HTR-8/SVneo (cell line): ENCODE data around the gene NFYC.
"Not testable (repeated sequence)": the region's sequence is repeated elsewhere in the genome, so short reads cannot be mapped to it uniquely, and the experiment has no call there.

Experiments used
- DNase-seq: peaks from one replicate; pipeline ENCODE4 v3.0.0; 2011; ENCODE audit warnings: low spot score, mixed read lengths; ENCODE audit not compliant: insufficient read length
- FAIRE-seq: peaks from 2 replicates; lab custom pipeline; 2011; peaks lifted over from hg19 to GRCh38; lab: Jason Lieb, UNC

The NFYC gene

DNA sequence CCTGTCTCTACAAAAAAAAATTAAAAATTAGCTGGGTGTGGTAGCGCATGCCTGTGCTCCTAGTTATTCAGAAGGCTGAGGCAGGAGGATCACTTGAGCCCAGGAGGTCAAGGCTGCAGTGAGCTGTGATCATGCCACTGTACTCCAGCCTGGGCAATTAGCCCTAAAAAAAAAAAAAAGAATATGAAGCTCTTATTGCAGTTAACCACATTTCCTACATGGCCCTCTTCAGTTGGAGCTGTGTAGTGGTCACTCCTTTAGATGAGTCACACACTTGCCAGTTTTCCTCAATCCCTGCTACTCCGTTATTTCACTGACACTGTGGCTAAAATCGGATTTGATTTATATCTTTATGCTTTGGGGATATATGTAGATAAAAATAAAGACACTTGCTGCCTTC is 11.8 kb downstream of the NFYC start:
- FAIRE-seq, result no peak
- DNase-seq, result peak; percentile 72

DNA sequence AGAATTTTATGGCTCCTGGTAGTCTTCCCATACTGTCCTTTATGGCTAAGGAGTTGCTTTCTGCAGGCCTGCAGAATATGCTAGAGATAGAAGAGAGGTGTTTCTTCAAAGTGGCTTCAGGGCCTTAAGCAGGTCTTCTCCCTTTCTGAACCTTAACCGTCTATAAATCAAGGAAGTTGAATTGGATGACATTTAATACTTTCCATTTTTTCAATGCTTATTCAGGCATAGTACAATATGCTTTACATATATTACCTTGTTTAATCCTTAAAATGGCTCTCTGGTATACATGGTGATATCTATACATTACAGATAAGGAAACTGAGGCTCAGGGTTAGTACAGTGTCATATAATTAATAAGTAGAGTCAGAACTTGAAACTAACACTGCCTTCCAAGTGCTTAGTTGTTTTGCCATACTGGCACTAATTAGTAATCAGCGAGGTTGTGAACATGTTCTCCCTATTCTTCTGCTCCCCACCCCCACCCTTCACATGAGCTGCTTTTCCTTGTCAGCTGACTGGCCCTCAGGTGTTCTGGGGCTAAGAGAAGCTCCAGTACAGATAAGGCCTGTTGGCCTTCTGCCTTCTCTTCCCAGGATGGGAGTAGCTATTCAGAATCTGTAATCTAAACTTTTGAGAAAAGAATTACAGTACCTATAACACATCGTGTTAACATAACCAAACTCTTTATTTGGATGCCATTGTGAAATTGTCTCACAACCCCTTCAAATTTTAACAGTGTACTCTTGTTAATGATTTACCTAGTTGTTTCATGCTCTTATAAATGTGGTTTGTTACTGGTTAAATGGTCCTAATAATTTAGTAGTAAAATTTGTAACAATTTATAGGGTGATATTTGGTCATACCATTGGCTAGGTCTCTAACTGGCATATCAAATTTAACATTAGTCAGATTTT is 13.6 kb downstream of the NFYC start:
- FAIRE-seq, result no peak
- DNase-seq, result no peak

DNA sequence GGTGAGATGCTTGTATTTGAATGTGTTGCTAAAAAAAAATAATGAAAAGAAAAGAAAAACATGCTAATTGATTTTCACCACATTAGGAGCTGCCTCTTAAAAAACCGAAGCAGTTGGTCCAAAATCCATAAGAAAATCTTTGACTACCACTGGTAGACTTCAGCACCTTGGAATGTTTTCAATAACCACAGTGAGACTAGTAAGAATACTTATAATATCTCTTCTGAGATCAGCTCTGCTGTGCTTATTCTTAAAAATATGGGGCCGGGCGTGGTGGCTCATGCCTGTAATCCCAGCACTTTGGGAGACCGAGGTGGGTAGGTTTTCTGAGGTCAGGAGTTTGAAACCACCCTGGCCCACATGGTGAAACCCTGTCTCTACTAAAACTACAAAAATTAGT is 15.1 kb downstream of the NFYC start:
- DNase-seq (no peak), FAIRE-seq (no peak)

DNA sequence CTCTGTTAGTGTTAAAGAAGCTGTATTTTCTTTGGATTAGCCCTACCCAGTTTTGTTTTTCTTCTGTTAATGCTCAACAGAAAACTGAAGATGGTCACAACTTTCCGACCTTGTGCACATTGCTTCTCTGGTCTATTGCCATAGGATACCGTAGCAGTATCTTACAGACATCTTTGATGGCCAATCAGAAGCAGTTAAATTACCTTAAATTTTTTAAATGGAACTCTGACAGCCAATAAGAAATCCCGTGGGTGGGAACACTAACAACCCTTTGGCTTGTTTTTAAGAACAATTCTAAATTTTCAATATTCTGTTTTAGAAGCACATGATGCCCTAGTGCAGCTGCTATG is 17.2 kb downstream of the NFYC start:
- DNase-seq (peak; percentile 81), FAIRE-seq (no peak)

DNA sequence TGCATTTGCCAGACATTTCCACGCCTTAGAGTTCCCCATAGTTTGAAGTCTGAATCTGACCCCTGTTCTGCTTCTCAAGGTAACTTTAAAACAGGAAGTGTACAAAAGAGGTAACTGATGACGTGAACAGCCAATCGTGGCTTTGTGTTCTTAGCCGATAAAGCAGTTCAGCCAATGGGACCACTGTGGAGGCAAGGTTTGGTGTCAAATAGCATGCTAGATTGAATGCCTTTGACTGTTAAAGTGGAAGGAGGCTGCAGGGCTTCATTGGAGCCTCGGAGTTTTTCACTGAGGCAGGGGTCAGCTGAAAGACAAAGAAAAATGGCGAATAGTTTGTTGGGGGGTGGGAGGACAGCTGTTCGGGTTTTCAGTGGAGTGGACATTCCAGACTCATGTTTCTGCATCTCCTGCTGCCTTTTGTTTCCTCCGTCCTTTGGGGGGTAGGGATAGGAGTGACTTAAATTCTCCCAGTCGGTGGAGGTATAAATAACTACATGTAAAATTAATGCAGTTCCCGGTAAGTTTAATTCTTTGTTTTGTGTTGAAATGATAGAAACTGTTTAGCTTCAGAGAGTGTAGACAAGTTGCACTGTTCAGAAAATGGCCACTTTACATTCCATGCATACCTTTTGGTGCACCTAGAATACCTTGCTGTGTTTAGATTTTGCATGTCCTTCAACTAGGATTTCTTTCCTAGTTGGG is 17.7 kb downstream of the NFYC start:
- DNase-seq (peak; percentile 81), FAIRE-seq (no peak)

DNA sequence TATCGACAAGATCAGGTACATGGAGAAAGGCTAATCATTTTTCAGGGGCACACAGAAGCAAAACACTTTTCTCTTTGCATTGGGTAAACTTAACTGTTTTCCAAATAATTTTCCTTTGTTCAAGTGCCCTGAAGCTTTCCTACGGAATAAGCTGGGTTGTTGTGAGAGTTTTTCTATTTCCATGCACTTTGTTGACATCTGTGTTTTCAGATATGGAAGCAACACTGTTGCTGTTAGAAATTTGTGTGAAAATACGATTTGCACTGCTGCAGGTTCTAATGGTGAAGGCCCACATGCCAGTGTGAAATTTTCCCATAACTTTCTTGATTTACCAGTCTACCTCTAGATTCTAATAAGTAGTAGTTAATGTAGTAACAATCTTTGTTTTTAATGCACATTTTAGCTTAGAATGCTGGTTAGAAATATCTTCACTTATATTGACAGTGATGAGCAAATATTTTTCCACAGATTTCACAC is 18.3 kb downstream of the NFYC start:
- no peak for FAIRE-seq
- no peak for DNase-seq

DNA sequence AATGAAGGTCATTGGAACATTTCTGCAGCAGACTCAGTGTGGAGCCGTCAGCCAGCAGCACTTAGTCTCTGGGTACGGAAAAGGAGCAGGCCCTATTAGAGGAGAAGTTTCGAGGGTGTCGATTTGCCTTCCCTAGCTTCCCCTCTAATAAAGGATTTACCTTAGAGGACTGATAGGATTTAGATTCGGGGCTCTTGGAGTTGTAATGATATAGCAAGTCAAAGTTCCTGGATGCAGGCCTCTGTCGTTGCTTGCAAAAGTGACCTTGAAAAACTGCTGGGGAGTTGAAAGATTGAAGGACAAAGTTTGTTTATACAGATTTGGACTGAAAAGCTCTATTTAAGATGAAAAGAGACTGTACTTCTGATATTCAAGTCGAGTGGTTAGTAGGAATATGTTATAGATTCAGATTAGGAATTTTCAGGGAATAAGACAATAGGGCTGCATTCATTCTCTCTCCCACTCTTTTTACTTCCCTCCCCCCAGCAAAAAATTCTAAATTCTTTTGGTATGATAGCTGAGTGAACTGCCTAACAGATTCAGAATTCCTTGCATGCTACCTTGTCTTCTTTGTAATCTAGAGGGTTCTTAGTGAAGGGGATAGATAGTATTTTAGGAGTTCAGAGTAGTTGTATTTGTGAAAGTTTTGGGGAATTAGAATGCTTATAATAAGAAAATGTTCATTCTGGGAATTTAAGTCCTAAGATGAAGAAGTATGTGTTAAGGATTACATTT is 19.2 kb downstream of the NFYC start:
- FAIRE-seq (no peak), DNase-seq (no peak)

DNA sequence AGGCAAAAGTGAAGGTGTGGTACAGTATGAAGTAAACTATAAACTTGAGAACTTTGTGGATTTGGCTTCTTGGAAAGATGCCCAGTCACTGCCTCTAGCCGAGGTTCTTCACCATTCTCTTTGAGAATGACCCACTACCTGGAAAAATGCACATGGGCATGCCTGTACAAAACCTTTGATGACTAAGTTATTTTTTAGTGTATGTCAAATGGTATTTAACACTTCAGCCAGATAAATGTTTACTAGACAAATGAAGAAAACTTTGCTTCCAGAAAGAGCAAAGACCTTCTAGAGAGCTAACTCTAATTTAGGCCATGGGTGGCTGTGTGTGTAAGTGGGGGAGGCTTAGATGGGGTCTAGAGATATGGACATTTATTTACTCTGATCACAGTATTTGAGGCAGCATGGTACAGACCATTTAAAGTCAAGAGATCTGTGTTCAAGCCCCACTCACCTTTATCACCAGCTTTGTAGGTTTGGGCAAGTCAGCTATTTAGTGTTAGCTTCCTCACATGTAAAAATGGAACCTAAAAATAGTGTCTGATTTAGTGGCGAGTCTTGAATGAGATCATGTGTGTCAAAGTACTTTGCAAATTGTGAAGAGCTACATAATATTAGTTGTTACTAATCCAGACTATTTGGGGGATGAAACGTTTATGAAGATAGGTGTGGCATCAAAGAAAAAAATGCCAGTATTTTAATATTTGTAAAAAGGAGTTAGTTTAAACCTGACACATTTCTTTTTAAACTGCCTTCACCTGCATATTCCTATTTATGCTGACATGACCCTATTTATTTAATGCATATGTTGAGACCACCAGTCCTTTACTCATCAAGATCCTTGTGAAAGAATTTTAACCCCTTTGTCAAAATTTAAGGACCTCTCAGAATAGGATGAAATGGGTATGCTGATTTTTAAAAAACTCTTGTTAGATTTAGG is 20.2 kb downstream of the NFYC start:
- no peak for FAIRE-seq

DNA sequence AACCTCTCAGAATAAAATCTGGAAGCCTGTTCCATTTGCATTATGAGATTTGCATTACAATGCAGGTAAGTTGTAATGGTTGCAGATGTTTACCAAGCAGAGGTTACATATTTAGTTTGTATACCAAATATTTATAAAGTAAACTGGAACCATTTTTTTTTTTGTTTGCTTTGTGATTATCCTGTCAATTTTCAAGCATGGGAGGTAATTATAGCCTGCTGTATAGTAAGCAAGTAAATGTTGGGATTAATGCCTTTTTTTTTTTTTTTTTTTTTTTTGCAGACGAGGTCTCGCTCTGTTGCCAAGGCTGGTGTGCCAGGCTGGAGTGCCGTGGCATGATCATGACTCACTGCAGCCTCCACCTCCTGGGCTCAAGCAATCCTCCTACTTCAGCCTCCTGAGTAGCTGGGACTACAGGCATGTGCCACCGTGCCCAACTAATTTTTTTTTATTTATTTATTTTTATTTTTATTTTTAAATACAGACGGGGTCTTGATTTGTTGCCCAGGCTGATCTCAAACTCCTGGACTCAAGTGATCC is 21.0 kb downstream of the NFYC start:
- no peak for DNase-seq
- no peak for FAIRE-seq

More for the DNA sequence above, 20.2 kb downstream of the NFYC start:
- DNase-seq, result no peak

DNA sequence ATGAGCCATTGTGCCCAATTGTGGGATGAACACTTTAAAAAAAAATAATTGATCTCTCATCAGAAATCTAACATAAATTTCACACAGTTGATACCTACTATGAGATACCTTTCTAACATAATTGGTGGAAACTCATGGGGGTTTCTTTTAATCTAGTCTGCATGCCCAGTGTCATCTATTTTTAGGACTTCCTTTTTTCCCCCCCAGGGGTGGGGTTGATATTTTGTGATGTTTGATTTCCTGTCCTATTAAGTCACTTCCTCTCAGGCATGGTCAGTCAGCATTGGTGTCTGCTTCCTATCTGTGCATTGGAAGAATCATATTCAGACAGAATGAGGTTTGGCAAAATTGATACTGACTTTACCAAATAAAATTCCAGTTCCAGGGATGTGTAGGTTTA is 21.5 kb downstream of the NFYC start:
- FAIRE-seq (no peak), DNase-seq (no peak)

DNA sequence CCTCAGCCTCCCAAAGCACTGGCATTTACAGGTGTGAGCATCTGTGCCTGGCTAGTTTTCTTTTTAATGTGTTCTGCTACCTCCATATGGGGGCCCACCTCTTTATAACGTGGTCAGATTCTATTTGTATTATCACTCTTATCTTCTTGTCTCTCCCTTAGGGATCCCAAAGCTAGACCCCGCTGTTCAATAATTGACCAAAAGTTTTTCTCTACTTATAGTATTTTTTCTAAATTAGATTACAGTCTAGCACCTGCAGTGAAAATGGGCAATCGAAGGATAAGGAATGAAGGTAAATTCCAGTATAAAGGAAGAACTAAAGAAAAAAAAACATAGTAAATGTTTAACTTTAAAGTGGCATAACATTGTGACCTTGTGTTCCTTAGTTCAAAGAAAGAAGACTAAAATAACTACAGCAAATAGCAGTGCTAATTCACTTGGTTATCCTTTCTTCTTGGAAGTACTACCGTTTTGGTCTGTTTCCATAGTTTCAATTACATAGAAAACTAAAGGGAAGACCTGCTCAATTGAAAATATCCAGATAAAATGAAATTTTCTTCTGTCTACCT is 24.1 kb downstream of the NFYC start:
- DNase-seq, result no peak
- FAIRE-seq, result no peak

DNA sequence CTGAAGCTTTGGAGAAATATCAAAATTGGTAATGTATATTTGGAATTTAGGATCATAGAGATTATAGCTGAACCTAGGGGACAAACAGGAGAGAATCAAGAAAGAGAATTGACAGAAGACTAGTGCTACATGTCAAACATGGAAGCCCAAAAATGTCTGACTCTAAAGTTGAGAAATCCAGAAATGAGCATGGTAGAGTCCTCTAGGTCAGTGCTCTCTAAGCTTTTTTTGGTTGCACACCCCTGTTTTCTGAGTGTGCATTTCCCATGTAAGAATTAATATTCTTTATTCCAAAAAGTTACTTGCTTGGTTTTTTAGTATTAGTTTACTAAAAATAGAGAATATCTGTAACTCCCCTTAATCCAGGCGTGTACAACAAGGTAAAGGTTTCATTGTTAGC is 25.6 kb downstream of the NFYC start:
- DNase-seq (no peak), FAIRE-seq (no peak)

DNA sequence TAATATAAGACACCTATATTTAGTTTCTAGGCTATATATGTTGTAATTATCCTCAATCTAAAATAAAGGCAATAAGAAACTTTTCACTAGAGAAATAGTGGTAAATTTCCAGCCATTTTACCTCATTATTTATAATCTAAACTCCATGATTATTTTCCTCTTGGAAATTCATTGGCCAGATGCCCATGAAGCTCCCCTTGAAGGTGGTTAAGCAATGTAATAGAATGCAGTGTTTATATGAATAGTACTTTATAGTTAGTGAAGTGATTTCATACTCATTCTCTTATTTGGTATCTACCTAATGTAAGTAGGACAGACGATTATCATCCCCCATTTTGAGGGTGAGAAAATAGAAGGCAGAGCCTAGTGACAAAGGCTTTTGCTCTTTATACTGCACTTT is 26.5 kb downstream of the NFYC start:
- FAIRE-seq, result no peak
- no peak for DNase-seq

DNA sequence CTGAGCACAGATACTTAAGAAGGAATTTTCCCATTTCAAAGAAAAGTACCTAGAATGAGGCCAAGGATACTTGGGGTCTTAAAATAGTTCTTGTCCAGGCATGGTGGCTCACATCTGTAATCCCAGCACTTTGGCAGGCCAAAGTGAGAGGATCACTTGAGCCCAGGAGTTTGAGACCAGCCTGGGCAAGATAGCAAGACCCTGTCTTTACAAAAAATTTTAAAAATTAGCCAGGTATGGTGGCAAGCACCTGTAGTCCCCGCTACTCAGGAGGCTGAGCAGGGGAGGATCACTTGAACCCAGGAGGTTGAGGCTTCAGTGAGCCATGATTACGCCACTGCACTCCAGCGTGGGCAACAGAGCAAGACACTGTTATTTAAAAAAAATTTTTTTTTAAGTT is 29.0 kb downstream of the NFYC start:
- FAIRE-seq (no peak), DNase-seq (no peak)

DNA sequence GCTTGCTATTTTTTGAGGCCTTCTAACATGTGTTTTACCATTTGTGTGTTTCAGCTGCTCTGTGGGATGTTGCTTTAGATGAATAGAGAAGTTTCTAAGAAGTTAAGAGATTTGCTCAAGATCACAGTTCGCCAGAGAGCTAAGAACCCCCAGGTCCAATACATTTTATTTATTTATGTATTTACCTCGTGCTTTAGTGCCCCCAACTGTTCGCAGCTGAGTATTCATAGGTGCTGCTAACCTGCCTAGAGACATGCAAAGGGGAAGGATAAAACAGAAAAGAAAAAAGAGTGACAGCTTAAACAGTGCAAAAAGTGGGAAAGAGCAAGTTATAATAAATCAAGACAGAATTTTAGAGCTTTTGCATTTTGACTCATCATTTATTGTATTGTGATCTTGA is 31.1 kb downstream of the NFYC start:
- no peak for FAIRE-seq

DNA sequence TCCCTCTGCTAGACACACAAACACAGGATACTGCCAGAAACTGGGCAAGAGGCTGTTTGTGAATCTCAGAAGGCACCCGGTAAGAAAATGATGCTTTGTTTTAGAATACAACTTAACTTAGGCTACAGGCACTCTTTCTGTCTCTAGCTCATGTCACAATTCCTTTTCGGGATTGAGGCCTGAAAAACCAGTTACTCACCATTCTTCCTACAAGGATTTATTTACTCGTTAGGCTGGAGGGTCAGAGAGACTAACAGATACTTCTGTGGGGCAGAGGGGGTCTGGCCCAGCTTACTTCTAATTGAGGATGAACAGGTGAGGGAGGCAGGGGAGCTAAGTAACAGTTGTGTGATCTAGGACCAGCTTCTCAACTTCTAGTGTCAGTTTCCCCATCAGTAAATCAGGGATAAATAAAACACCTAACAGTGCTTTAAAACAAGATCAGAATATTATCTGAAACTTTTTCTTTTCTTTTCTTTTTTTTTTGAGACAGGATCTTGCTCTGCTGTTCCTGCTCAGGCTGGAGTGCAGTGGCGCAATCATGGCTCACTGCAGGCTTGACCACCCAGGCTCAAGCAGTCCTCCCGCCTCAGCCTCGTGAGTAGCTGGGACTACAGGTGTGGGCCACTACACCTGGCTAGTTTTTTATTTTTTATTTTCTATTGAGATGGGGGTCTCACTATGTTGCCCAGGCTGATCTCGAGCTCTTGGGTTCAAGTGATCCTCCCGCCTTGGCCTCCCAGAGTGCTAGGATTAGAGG is 31.9 kb downstream of the NFYC start:
- FAIRE-seq (no peak), DNase-seq (no peak)

More for the DNA sequence above, 31.1 kb downstream of the NFYC start:
- no peak for DNase-seq

DNA sequence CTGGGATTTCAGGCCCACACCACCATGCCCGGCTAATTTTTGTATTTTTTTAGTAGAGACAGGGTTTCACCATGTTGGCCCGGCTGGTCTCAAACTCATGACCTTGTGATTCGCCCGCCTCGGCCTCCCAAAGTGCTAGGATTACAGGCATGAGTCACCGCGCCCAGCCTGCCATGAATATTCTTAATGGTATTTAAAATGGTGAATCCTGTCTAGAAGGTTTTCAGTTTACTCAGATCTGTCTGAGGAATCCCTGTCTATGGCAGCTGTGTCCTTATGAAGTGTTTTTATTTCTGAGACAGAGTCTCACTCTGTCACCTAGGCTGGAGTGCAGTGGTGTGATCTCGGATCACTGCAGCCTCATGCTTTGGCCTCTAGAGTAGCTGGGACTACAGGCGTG is 36.2 kb downstream of the NFYC start:
- FAIRE-seq, DNase-seq: not testable (repeated sequence)

DNA sequence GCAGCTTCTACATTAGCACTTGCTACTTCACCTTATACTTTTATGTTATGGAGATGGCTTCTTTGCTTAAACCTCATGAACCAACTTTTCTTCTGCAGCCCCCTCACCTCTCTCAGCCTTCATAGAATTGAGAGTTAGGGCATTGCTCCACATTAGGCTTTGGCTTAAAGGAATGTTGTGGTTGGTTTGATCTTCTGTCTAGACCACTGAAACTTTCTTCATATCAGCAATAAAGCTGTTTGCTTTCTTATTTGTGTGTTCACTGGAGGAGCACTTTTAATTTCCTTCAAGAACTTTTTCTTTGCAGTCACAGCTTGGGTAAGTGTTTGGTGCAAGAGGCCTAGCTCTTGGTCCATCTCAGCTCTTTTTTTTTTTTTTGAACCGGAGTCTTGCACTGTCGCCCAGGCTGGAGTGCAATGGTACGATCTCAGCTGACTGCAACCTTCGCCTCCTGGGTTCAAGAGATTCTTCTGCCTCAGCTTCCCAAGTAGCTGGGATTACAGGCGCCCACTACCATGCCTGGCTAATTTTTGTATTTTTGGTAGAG is 37.9 kb downstream of the NFYC start:
- FAIRE-seq, result not testable (repeated sequence)

More for the DNA sequence above, 37.9 kb downstream of the NFYC start:
- DNase-seq, result not testable (repeated sequence)
